Stimulated activated CD8-positive, alpha-beta memory T cell treated with anti-CD3 and anti-CD28 coated beads, Interleukin-7, amount 100 ng/mL, for 1 hour (primary cell): ENCODE results near the gene ACSL3.
A peak's percentile ranks its signal among the peaks of the same experiment; 100 is the strongest.
"Not testable (repeated sequence)": the region's sequence is repeated elsewhere in the genome, so short reads cannot be mapped to it uniquely, and the experiment has no call there.

Experiments used
- DNase-seq, 2 donors: peaks; one replicate each; pipeline ENCODE4 v3.0.0-alpha.2; 2020; ENCODE audit warnings: low read depth in 2 of 2

The ACSL3 gene

GRCh38 chr2:222851956-222852617 is 8.7 kb upstream of the ACSL3 start:
- DNase-seq = no peak

- DNase-seq = no peak
Measured at GRCh38 chr2:222854773-222855700, 5.8 kb upstream of the ACSL3 start.

- DNase-seq = no peak
Measured at GRCh38 chr2:222859786-222860612, 837 bp upstream of the ACSL3 start.

- peak; percentile 1 to 8 for DNase-seq
Measured at GRCh38 chr2:222861411-222862105, 722 bp downstream of the ACSL3 start.

- DNase-seq = no peak
Measured at GRCh38 chr2:222862106-222862908, 1.5 kb downstream of the ACSL3 start.

GRCh38 chr2:222862909-222863544 is 2.2 kb downstream of the ACSL3 start:
- no peak for DNase-seq

- no peak for DNase-seq
Measured at GRCh38 chr2:222864296-222864695, 3.5 kb downstream of the ACSL3 start.

- DNase-seq = no peak
Measured at GRCh38 chr2:222865301-222865700, 4.5 kb downstream of the ACSL3 start.

- no peak for DNase-seq
Measured at GRCh38 chr2:222866358-222866960, 5.6 kb downstream of the ACSL3 start.

- DNase-seq = not testable (repeated sequence)
Measured at GRCh38 chr2:222868560-222869251, 7.9 kb downstream of the ACSL3 start.

- no peak for DNase-seq
Measured at GRCh38 chr2:222869252-222869560, 8.4 kb downstream of the ACSL3 start.

- no peak for DNase-seq
Measured at GRCh38 chr2:222871291-222871690, 10.5 kb downstream of the ACSL3 start.

- DNase-seq = no peak
Measured at GRCh38 chr2:222872551-222872950, 11.7 kb downstream of the ACSL3 start.

GRCh38 chr2:222875482-222875881 is 14.6 kb downstream of the ACSL3 start:
- no peak for DNase-seq

- DNase-seq = no peak
Measured at GRCh38 chr2:222876947-222877346, 16.1 kb downstream of the ACSL3 start.

- DNase-seq = no peak
Measured at GRCh38 chr2:222877556-222878300, 16.9 kb downstream of the ACSL3 start.

GRCh38 chr2:222878301-222878876 is 17.6 kb downstream of the ACSL3 start:
- DNase-seq = no peak

- no peak for DNase-seq
Measured at GRCh38 chr2:222878877-222879603, 18.2 kb downstream of the ACSL3 start.
